ENCODE results near the gene CDHR1.

DNA sequence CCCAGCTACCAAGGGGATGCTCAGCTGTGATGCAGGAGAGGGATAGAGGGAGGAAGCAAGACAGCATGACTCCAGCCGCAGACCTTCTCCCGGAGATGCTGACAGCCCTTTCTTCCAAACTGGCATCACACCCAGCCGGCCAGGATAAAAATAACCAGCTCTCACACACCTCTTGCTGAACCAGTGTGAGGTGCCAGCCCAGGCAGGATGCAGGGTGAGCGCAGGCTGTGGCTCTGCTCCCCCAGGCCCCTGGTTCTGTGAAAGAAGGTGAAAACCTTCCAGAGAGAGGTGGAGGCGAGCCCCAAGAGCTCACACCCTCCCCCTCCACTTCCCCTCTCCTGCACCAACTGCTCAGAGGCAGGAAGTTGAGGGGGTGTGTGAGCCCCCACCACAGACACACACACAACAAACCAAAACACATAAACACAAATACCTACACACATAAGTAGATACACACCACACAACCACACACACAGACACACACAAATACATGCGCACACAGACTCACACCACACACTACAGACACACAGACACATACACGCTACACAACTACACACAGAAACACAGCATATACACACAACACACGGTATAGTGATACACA lies 16.7 kb upstream of the CDHR1 start:
- TF ChIP-seq, protein P1, sequence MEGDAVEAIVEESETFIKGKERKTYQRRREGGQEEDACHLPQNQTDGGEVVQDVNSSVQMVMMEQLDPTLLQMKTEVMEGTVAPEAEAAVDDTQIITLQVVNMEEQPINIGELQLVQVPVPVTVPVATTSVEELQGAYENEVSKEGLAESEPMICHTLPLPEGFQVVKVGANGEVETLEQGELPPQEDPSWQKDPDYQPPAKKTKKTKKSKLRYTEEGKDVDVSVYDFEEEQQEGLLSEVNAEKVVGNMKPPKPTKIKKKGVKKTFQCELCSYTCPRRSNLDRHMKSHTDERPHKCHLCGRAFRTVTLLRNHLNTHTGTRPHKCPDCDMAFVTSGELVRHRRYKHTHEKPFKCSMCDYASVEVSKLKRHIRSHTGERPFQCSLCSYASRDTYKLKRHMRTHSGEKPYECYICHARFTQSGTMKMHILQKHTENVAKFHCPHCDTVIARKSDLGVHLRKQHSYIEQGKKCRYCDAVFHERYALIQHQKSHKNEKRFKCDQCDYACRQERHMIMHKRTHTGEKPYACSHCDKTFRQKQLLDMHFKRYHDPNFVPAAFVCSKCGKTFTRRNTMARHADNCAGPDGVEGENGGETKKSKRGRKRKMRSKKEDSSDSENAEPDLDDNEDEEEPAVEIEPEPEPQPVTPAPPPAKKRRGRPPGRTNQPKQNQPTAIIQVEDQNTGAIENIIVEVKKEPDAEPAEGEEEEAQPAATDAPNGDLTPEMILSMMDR (IDR thresholded peaks at IDR 0.05; ENCODE audit: poor library complexity, severe bottlenecking), result no peak
- TF ChIP-seq SMC3 (conservative IDR thresholded peaks at IDR 0.05; ENCODE audit: poor library complexity) (no peak), POLR2AphosphoS5 (IDR thresholded peaks at IDR 0.05) (no peak), EZH2 (IDR thresholded peaks at IDR 0.05; ENCODE audit: borderline replicate concordance, insufficient read depth, low read length, poor library complexity, severe bottlenecking) (no peak)
